HG03097 (cell line): ENCODE results near the gene MRPL23.
"Not testable (repeated sequence)": the region's sequence is repeated elsewhere in the genome, so short reads cannot be mapped to it uniquely, and the experiment has no call there.

Experiments used
- ATAC-seq: cut with Tn5 transposase; IDR thresholded peaks from one replicate; pipeline ENCODE4 v1.9.1; 2021; ENCODE audit not compliant: unreplicated experiment, low FRiP score

Gene MRPL23

DNA sequence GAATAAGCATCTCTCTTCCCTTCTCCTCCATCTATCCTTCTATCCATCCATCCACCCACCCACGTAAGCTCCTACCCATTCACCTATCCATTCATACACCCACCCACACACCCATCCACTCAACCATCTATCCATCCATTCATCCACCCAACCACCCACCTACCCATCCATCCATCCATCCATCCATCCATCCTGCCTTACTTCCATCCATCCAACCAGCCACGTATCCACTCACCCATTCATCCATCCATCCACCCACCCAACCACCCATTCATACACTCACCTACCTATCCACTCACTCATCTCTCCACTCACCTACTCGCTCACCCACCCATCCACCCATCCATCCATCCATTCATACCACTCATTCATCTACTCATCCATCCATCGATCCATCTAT lies 14.5 kb upstream of the MRPL23 start:
- ATAC-seq, result no peak

- no peak for ATAC-seq
Observed at GRCh38 chr11:1933416-1934334, 13.5 kb upstream of the MRPL23 start.

GRCh38 chr11:1934335-1935155 lies 12.6 kb upstream of the MRPL23 start:
- no peak for ATAC-seq

DNA sequence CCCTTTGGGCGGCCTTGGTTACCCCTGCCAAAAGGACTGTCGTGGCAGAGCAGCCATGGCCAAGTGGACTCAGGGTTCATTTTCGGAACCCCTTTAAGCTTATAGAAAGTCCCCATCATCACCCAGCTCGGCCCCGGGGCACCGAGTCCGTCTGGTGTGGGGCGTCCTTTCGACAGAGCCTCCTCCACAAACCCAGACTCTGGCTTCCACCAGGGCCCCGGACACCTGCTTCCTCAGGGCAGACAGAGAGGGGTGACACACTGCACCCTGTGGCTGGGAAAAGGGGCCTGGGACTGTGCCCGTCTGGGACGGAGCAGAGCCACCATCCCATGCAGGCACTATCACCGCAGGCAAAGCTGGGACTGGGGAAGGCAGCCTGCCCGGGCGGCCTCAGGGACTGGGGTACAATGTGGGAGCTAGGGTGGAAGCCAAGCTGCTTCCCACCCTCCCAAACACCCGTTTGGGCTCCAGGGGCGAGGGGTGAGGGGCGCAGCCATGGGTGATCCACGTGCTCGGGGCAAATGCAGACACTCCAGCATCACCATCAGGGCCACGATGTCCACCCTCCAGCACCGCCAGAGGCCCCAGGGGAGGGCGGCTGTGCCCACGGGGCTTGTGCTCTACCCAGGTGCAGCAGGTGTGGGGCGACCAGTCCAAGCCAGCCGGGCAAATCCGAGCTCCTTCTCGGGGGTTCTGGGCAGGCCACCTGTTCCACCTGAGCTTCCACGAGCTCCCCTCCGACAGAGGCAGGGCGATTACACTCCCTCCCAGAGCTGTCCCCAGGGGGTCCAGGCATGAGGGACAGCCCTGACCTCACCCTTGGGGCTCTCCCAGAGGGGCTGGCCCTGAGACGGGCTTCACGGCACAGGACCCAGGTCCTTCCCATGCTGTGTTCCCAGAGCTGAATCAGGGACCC lies 11.7 kb upstream of the MRPL23 start:
- no peak for ATAC-seq

- ATAC-seq, result no peak
Observed at GRCh38 chr11:1936072-1936780, 10.9 kb upstream of the MRPL23 start.

- no peak for ATAC-seq
Observed at GRCh38 chr11:1936781-1937615, 10.1 kb upstream of the MRPL23 start.

- no peak for ATAC-seq
Observed at GRCh38 chr11:1937616-1938342, 9.4 kb upstream of the MRPL23 start.

GRCh38 chr11:1938343-1939005 lies 8.7 kb upstream of the MRPL23 start:
- no peak for ATAC-seq

GRCh38 chr11:1939006-1939625 lies 8.0 kb upstream of the MRPL23 start:
- no peak for ATAC-seq

DNA sequence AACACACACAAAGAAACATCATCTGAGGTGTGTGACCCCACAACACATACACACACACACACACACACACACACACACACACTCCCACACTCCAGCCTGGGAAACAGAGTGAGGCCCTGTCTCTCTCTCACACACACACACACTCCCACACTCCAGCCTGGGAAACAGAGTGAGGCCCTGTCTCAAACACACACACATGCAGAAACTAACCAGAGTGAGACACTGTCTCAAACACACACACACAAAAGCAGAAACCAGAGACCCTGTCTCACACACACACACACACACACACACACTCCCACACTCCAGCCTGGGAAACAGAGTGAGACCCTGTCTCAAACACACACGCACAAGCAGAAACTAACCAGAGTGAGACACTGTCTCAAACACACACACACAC lies 7.3 kb upstream of the MRPL23 start:
- ATAC-seq, result not testable (repeated sequence)

GRCh38 chr11:1942558-1943260 lies 4.4 kb upstream of the MRPL23 start:
- ATAC-seq, result no peak

GRCh38 chr11:1943576-1943975 lies 3.6 kb upstream of the MRPL23 start:
- ATAC-seq, result no peak

- no peak for ATAC-seq
Observed at GRCh38 chr11:1943977-1944376, 3.2 kb upstream of the MRPL23 start.

GRCh38 chr11:1947592-1948237 lies 583 bp downstream of the MRPL23 start:
- ATAC-seq, result no peak

GRCh38 chr11:1948389-1948788 lies 1.3 kb downstream of the MRPL23 start:
- no peak for ATAC-seq

GRCh38 chr11:1949302-1949701 lies 2.2 kb downstream of the MRPL23 start:
- no peak for ATAC-seq
